Measurements from ENCODE around the gene NRBF2.

GRCh38 chr10:63197344-63198092, 64.4 kb downstream of the NRBF2 start:
- TF ChIP-seq CTCF (IDR thresholded peaks at IDR 0.05; ENCODE audit: low read depth, low read length) (no peak), EZH2phosphoT487 (IDR thresholded peaks at IDR 0.05; ENCODE audit: low read depth) (no peak)
